ENCODE data around the gene EDA. TPM values are rescaled to one million over a fixed set of nuclear protein-coding genes. Genes with fewer than 3 reads are reported as not detected.
"Not testable (repeated sequence)": the region's sequence is repeated elsewhere in the genome, so short reads cannot be mapped to it uniquely, and the experiment has no call there.

The EDA gene
- total and polyA plus RNA-seq, 2 donors (not counting 1 experiment from before 2014, with no cell fraction given), result 0.04 to 1.2 TPM

GRCh38 chrX:69995362-69996112 is 379.6 kb downstream of the EDA start:
- Mint-ChIP-seq H3K4me3 (no peak overlapping the region), H3K4me1 (no peaks in the 10 kb centered on the region), H3K9me3 (ENCODE audit: insufficient read depth) (no peaks in the 10 kb centered on the region), H3K27me3 (peaks cover 8% of the 10 kb centered on the region), H3K27ac (no peak overlapping the region)
- Histone ChIP-seq H3K36me3 (replicated peaks in 1 of 2; ENCODE audit: control extremely low read depth in 1 of 2, control insufficient read depth in 1 of 2, extremely low read depth in 1 of 2, insufficient read depth in 2 of 2, low read length in 1 of 2) (no peaks in the 10 kb centered on the region), H3K9ac (ENCODE audit: low read length) (no peak overlapping the region), H3K4me1 (ENCODE audit: control insufficient read depth in 2 of 2, insufficient read depth in 2 of 2, low read length in 2 of 2) (no peaks in the 10 kb centered on the region), H3K9me3 (ENCODE audit: control extremely low read depth in 1 of 3, control insufficient read depth in 2 of 3, insufficient read depth in 1 of 3, low read length in 2 of 3) (no peaks in the 10 kb centered on the region), H3K27me3 (replicated peaks in 1 of 4; ENCODE audit: control extremely low read depth in 1 of 4, control insufficient read depth in 3 of 4, insufficient read depth in 4 of 4, low read length in 3 of 4) (no peaks in the 10 kb centered on the region), H4K20me1 (ENCODE audit: control insufficient read depth, insufficient read depth, low read length, poor library complexity, severe bottlenecking) (no peaks in the 10 kb centered on the region), H3K4me3 (ENCODE audit: control extremely low read depth in 1 of 5, extremely low read depth in 1 of 5, insufficient read depth in 1 of 5, low read depth in 2 of 5, low read length in 4 of 5) (no peak overlapping the region), H3K4me2 (replicated peaks; ENCODE audit: low read depth, low read length, poor library complexity, severe bottlenecking) (no peak overlapping the region), H3K27ac (ENCODE audit: low read length in 2 of 2) (no peak overlapping the region), H2AFZ (ENCODE audit: insufficient read depth, low read depth, low read length, poor library complexity, severe bottlenecking) (no peak overlapping the region), H3K79me2 (ENCODE audit: control insufficient read depth, insufficient read depth, low read length) (no peaks in the 10 kb centered on the region)
- ATAC-seq (ENCODE audit: low read depth) (no peak), DNase-seq (no peak)
- ChIA-PET CTCF (no interaction called here), POLR2A (no interaction called here)
- no CpG with 5 or more reads among the region's 2 CpGs for WGBS (ENCODE audit: insufficient coverage)
- no peak for TF ChIP-seq EZH2 (IDR thresholded peaks at IDR 0.05; ENCODE audit: borderline replicate concordance, insufficient read depth, low read depth, low read length, poor library complexity, severe bottlenecking)
- TF ChIP-seq CTCF (IDR thresholded peaks at IDR 0.05), result no peak
- intact Hi-C loops (cut with micrococcal nuclease), result no loop called here

- no peak overlapping the region for H3K4me3 ChIP-seq (ENCODE audit: control extremely low read depth in 1 of 5, extremely low read depth in 1 of 5, insufficient read depth in 1 of 5, low read depth in 2 of 5, low read length in 4 of 5)
- H3K27me3 ChIP-seq (replicated peaks in 1 of 4; ENCODE audit: control extremely low read depth in 1 of 4, control insufficient read depth in 3 of 4, insufficient read depth in 4 of 4, low read length in 3 of 4), result no peaks in the 10 kb centered on the region
- H3K36me3 ChIP-seq (replicated peaks in 1 of 2; ENCODE audit: control extremely low read depth in 1 of 2, control insufficient read depth in 1 of 2, extremely low read depth in 1 of 2, insufficient read depth in 2 of 2, low read length in 1 of 2), result no peaks in the 10 kb centered on the region
- intact Hi-C loops (cut with micrococcal nuclease), result no loop called here
- ATAC-seq (ENCODE audit: low read depth) (no peak), DNase-seq (no peak)
- Mint-ChIP-seq H3K27ac (no peak overlapping the region), H3K4me3 (no peak overlapping the region), H3K4me1 (no peaks in the 10 kb centered on the region), H3K27me3 (peaks cover 8% of the 10 kb centered on the region), H3K9me3 (ENCODE audit: insufficient read depth) (no peaks in the 10 kb centered on the region)
- no peak overlapping the region for H3K27ac ChIP-seq (ENCODE audit: low read length in 2 of 2)
- H3K79me2 ChIP-seq (ENCODE audit: control insufficient read depth, insufficient read depth, low read length), result no peaks in the 10 kb centered on the region
- no peaks in the 10 kb centered on the region for H3K4me1 ChIP-seq (ENCODE audit: control insufficient read depth in 2 of 2, insufficient read depth in 2 of 2, low read length in 2 of 2)
- H4K20me1 ChIP-seq (ENCODE audit: control insufficient read depth, insufficient read depth, low read length, poor library complexity, severe bottlenecking), result no peaks in the 10 kb centered on the region
- H3K9ac ChIP-seq (ENCODE audit: low read length), result no peak overlapping the region
- no peak overlapping the region for H2AFZ ChIP-seq (ENCODE audit: insufficient read depth, low read depth, low read length, poor library complexity, severe bottlenecking)
- H3K9me3 ChIP-seq (ENCODE audit: control extremely low read depth in 1 of 3, control insufficient read depth in 2 of 3, insufficient read depth in 1 of 3, low read length in 2 of 3), result no peaks in the 10 kb centered on the region
- CTCF ChIA-PET, result no interaction called here
- POLR2A ChIA-PET, result no interaction called here
- no peak overlapping the region for H3K4me2 ChIP-seq (replicated peaks; ENCODE audit: low read depth, low read length, poor library complexity, severe bottlenecking)
- TF ChIP-seq CTCF (IDR thresholded peaks at IDR 0.05), result no peak
- TF ChIP-seq EZH2 (IDR thresholded peaks at IDR 0.05; ENCODE audit: borderline replicate concordance, insufficient read depth, low read depth, low read length, poor library complexity, severe bottlenecking), result no peak
Measured at GRCh38 chrX:69996113-69996468, 380.2 kb downstream of the EDA start.

GRCh38 chrX:69998299-69998698 is 382.4 kb downstream of the EDA start:
- H3K9me3 Mint-ChIP-seq (ENCODE audit: insufficient read depth); H3K9ac ChIP-seq (ENCODE audit: low read length); H3K79me2 ChIP-seq (ENCODE audit: control insufficient read depth, insufficient read depth, low read length); H3K4me1 ChIP-seq (ENCODE audit: control insufficient read depth in 2 of 2, insufficient read depth in 2 of 2, low read length in 2 of 2); H3K4me1 Mint-ChIP-seq; H3K27me3 ChIP-seq (replicated peaks in 1 of 4; ENCODE audit: control extremely low read depth in 1 of 4, control insufficient read depth in 3 of 4, insufficient read depth in 4 of 4, low read length in 3 of 4); H3K27me3 Mint-ChIP-seq; H2AFZ ChIP-seq (ENCODE audit: insufficient read depth, low read depth, low read length, poor library complexity, severe bottlenecking); H4K20me1 ChIP-seq (ENCODE audit: control insufficient read depth, insufficient read depth, low read length, poor library complexity, severe bottlenecking); H3K36me3 ChIP-seq (replicated peaks in 1 of 2; ENCODE audit: control extremely low read depth in 1 of 2, control insufficient read depth in 1 of 2, extremely low read depth in 1 of 2, insufficient read depth in 2 of 2, low read length in 1 of 2); H3K9me3 ChIP-seq (ENCODE audit: control extremely low read depth in 1 of 3, control insufficient read depth in 2 of 3, insufficient read depth in 1 of 3, low read length in 2 of 3); POLR2A ChIA-PET; CTCF ChIA-PET; H3K4me3 Mint-ChIP-seq; H3K27ac ChIP-seq (ENCODE audit: low read length in 2 of 2); H3K4me3 ChIP-seq (ENCODE audit: control extremely low read depth in 1 of 5, extremely low read depth in 1 of 5, insufficient read depth in 1 of 5, low read depth in 2 of 5, low read length in 4 of 5); H3K4me2 ChIP-seq (replicated peaks; ENCODE audit: low read depth, low read length, poor library complexity, severe bottlenecking); H3K27ac Mint-ChIP-seq; ATAC-seq (ENCODE audit: low read depth); DNase-seq; intact Hi-C loops (cut with micrococcal nuclease): not testable (repeated sequence)
